ENCODE results near the gene TVP23A. TPM values are rescaled to one million over a fixed set of nuclear protein-coding genes. Genes with fewer than 3 reads are reported as not detected.
A peak's percentile ranks its signal among the peaks of the same experiment; 100 is the strongest.

TVP23A gene
- total RNA-seq: 0.07 TPM in 1 of 3 replicates, not detected in the others
- long read RNA-seq: 0 reads

DNA sequence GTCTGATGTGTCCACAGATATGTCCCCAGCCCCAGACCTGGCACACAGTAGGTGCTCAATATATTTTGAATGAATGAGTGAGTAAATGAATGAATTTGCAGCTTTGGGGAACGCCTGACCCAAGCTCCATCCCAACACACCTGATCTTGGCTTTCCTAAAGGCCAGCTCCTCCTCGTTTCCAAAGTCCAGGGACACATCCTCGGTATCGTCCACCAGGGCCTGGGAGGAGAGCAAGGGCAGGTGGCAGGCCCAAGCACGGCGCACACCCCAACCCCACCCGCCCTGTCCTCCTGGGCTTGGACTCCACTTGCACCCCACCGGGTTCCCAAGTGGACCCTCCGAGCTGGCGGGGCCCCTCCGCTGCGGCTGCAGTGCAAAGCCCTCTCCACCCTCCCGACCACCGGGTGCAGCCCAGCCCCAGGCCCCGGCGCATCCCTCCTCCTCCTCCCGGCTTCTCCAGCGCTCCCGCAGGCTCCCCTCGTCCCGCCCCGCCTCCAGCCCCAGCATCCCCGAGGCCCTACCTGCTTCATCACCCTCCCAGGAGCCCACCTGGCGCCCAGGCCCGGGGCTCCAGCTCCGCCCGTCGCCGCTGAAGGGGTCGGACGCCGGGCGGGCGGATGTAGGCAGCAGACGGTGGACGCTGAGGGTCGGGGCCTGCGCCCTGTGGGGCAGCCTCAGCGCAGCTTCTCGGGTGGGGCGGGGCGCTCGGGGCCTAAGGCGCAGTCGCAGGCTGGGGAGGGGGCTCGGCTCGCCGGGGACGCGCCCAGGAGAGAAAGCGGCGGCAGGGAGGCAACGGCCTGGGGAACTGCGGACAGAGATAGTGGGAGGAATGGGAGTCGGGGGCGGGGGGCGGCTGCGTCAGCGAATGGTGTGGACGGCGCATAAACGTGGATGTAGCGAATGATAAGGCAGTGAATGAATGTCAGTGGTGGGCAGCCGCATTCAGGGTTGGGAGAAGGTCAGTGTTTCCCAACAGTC lies at the start of gene TVP23A:
Gene TVP23A (minus strand): TSS at position 832 of the 979 bp plus-strand sequence. CDS start 301 bp downstream, at position 531.
- TF ChIP-seq, protein P1, sequence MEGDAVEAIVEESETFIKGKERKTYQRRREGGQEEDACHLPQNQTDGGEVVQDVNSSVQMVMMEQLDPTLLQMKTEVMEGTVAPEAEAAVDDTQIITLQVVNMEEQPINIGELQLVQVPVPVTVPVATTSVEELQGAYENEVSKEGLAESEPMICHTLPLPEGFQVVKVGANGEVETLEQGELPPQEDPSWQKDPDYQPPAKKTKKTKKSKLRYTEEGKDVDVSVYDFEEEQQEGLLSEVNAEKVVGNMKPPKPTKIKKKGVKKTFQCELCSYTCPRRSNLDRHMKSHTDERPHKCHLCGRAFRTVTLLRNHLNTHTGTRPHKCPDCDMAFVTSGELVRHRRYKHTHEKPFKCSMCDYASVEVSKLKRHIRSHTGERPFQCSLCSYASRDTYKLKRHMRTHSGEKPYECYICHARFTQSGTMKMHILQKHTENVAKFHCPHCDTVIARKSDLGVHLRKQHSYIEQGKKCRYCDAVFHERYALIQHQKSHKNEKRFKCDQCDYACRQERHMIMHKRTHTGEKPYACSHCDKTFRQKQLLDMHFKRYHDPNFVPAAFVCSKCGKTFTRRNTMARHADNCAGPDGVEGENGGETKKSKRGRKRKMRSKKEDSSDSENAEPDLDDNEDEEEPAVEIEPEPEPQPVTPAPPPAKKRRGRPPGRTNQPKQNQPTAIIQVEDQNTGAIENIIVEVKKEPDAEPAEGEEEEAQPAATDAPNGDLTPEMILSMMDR (IDR thresholded peaks at IDR 0.05): no peak
- Mint-ChIP-seq H3K4me3 (ENCODE audit: unreplicated experiment) (peak within 1 kb of the TSS; percentile 36), H3K27me3 (ENCODE audit: low read depth) (peaks cover 31% of the 10 kb centered on the region), H3K4me1 (ENCODE audit: low read depth) (no peaks in the 10 kb centered on the region), H3K9me3 (ENCODE audit: low read depth) (no peaks in the 10 kb centered on the region), H3K36me3 (ENCODE audit: low read depth) (no peaks in the 10 kb centered on the region), H3K27ac (ENCODE audit: unreplicated experiment) (no peak within 1 kb of the TSS)
- DNase-seq (ENCODE audit: low spot score): no peak

DNA sequence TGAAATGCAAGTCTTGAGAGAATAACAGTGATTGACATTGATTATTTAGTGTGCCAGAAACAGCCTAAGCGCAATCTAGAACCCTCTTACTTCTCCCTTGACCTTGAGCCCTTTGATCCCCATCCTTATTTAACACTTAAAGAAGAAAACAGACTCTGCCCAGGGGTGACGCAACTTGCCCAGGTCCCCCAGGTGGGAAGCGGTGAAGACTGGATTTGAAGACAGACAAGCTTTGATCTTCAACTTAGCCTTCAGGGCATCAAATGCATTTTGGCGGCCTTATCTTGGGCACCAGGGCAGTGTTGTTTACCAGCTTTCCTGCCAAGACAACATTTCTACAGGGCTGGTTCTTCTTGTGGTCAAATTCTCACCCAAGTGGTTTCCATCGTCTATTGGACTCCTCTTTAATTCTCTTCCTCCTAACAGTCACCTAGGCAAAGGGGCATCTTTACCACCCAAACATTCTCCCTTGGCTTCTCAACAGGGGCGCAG lies 49.6 kb upstream of the TVP23A start:
- TF ChIP-seq, protein P1 (IDR thresholded peaks at IDR 0.05): no peak
- no peak overlapping the region for H3K4me3 Mint-ChIP-seq (ENCODE audit: unreplicated experiment)
- H3K27ac Mint-ChIP-seq (ENCODE audit: unreplicated experiment): no peak overlapping the region
- H3K4me1 Mint-ChIP-seq (ENCODE audit: low read depth): no peaks in the 10 kb centered on the region
- no peaks in the 10 kb centered on the region for H3K9me3 Mint-ChIP-seq (ENCODE audit: low read depth)
- peaks cover 40% of the 10 kb centered on the region for H3K27me3 Mint-ChIP-seq (ENCODE audit: low read depth)
- no peaks in the 10 kb centered on the region for H3K36me3 Mint-ChIP-seq (ENCODE audit: low read depth)
- no peak for DNase-seq (ENCODE audit: low spot score)

DNA sequence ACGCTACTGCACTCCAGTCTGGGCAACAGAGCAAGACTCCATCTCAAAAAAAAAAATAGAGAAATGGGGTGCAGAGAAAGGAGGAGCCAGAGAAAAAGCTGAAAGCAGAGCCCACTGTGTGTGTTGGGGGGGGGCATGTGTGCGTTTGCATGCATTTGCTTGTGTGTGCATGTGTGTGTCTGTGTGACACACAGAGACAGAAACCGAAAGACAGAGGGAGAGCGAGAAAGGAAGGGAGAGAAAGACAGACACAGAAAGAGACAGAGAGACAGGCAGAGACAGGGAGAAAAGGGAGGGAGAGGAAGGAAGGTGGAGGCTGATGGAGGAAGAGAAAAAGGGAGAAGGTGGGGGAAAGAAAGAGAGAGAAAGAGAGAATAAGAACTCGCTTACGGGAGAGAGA lies 48.6 kb upstream of the TVP23A start:
- no peak for DNase-seq (ENCODE audit: low spot score)
- Mint-ChIP-seq H3K4me1 (ENCODE audit: low read depth) (no peaks in the 10 kb centered on the region), H3K9me3 (ENCODE audit: low read depth) (no peaks in the 10 kb centered on the region), H3K27me3 (ENCODE audit: low read depth) (peaks cover 43% of the 10 kb centered on the region), H3K36me3 (ENCODE audit: low read depth) (no peaks in the 10 kb centered on the region), H3K27ac (ENCODE audit: unreplicated experiment) (no peak overlapping the region), H3K4me3 (ENCODE audit: unreplicated experiment) (no peak overlapping the region)
- TF ChIP-seq, protein P1 (IDR thresholded peaks at IDR 0.05): no peak

DNA sequence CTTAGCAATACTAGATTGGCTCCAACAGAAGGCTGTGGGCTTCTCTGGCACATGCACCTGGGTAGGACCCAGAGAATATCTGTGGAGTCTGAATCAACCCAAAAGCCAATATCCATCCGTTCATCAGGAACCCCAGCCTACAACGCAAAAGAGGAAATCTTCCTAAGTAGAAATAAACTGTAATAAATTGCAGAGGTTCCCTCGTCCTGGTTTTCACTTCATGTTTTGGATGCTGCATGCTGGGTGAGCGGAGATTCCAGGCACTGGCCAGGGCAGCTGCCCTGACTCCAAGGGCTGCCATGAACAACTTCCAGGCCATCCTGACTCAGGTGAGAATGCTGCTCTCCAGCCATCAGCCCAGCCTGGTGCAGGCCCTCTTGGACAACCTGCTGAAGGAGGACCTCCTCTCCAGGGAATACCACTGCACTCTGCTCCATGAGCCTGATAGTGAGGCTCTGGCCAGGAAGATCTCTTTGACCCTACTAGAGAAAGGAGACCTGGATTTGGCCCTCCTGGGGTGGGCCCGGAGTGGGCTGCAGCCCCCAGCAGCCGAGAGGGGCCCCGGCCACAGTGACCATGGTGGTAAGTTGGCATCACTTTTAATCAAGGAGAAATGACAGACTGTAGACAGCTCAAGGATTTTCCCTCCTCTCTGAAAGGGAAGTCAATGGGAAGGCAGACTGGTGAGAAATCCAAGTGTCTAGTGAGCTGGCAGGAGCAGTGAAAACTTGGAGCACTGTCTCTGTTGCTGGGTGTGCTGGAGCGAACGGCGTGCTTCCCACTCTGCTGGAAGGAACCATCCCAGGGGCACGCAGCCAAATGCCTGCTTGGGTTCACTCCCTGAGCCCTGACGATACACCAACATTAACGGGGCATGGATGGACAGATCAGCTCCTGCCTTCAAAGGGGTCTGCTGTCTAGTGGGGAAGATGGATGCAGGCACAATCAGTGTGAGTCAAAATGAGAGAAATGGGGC lies 47.7 kb upstream of the TVP23A start:
- DNase-seq (ENCODE audit: low spot score): no peak
- Mint-ChIP-seq H3K27ac (ENCODE audit: unreplicated experiment) (no peak overlapping the region), H3K9me3 (ENCODE audit: low read depth) (no peaks in the 10 kb centered on the region), H3K4me1 (ENCODE audit: low read depth) (no peaks in the 10 kb centered on the region), H3K27me3 (ENCODE audit: low read depth) (peaks cover 41% of the 10 kb centered on the region), H3K4me3 (ENCODE audit: unreplicated experiment) (no peak overlapping the region), H3K36me3 (ENCODE audit: low read depth) (no peaks in the 10 kb centered on the region)
- TF ChIP-seq, protein P1 (IDR thresholded peaks at IDR 0.05): no peak

Data from chondrocyte (in vitro differentiated cells).